GM18868 (cell line): ENCODE measurements around the gene IFIT3.
"Not testable (repeated sequence)": the region's sequence is repeated elsewhere in the genome, so short reads cannot be mapped to it uniquely, and the experiment has no call there.

Experiments
- ATAC-seq: cut with Tn5 transposase; IDR thresholded peaks from one replicate; pipeline ENCODE4 v1.9.1; 2021; ENCODE audit warnings: mild to moderate bottlenecking, moderate library complexity; ENCODE audit not compliant: unreplicated experiment

The IFIT3 gene

GRCh38 chr10:89331487-89332122 lies 3.8 kb downstream of the IFIT3 start:
- ATAC-seq: not testable (repeated sequence)

GRCh38 chr10:89332123-89332633 lies 4.4 kb downstream of the IFIT3 start:
- ATAC-seq: peak; percentile 40

GRCh38 chr10:89335226-89335625 lies 7.4 kb downstream of the IFIT3 start:
- no peak for ATAC-seq

GRCh38 chr10:89336241-89336640 lies 8.4 kb downstream of the IFIT3 start:
- ATAC-seq: no peak

GRCh38 chr10:89337484-89337883 lies 9.7 kb downstream of the IFIT3 start:
- ATAC-seq: peak; percentile 25

GRCh38 chr10:89338713-89339112 lies 10.9 kb downstream of the IFIT3 start:
- no peak for ATAC-seq

GRCh38 chr10:89339875-89340274 lies 12.1 kb downstream of the IFIT3 start:
- ATAC-seq: no peak

GRCh38 chr10:89341649-89342048 lies 13.9 kb downstream of the IFIT3 start:
- ATAC-seq: no peak

- ATAC-seq: no peak
Observed at GRCh38 chr10:89342206-89342958, 14.6 kb downstream of the IFIT3 start.

- ATAC-seq: no peak
Observed at GRCh38 chr10:89343089-89343767, 15.4 kb downstream of the IFIT3 start.

GRCh38 chr10:89344156-89344555 lies 16.4 kb downstream of the IFIT3 start:
- no peak for ATAC-seq

GRCh38 chr10:89345367-89346000 lies 17.7 kb downstream of the IFIT3 start:
- ATAC-seq: no peak

- ATAC-seq: no peak
Observed at GRCh38 chr10:89346405-89347254, 18.8 kb downstream of the IFIT3 start.

GRCh38 chr10:89347701-89348457 lies 20.1 kb downstream of the IFIT3 start:
- ATAC-seq: no peak

- no peak for ATAC-seq
Observed at GRCh38 chr10:89348481-89348880, 20.7 kb downstream of the IFIT3 start.

- no peak for ATAC-seq
Observed at GRCh38 chr10:89348975-89349374, 21.2 kb downstream of the IFIT3 start.

GRCh38 chr10:89350631-89351315 lies 23.0 kb downstream of the IFIT3 start:
- peak; percentile 43 for ATAC-seq

- ATAC-seq: peak; percentile 79
Observed at GRCh38 chr10:89351412-89351779, 23.6 kb downstream of the IFIT3 start.
